Mammary epithelial cell (primary cell): ENCODE measurements around the gene ZSCAN22.

ENCODE experiments used
- CTCF ChIP-seq, 2 donors: IDR thresholded peaks in 1 of 2; conservative IDR thresholded peaks in 1 of 2; 2 replicates each; pipeline ENCODE4 v1.5.1; 2011 to 2012; ENCODE audit warnings: inconsistent platforms in 2 of 2, low read length in 2 of 2, mild to moderate bottlenecking in 2 of 2, control low read depth in 1 of 2, low read depth in 1 of 2; ENCODE audit not compliant: insufficient read depth in 1 of 2; ENCODE audit errors: extremely low read depth in 1 of 2
- EZH2 ChIP-seq: IDR thresholded peaks from 2 replicates; pipeline ENCODE4 v1.6.1; 2012; ENCODE audit warnings: low read length, inconsistent platforms, borderline replicate concordance

DNA sequence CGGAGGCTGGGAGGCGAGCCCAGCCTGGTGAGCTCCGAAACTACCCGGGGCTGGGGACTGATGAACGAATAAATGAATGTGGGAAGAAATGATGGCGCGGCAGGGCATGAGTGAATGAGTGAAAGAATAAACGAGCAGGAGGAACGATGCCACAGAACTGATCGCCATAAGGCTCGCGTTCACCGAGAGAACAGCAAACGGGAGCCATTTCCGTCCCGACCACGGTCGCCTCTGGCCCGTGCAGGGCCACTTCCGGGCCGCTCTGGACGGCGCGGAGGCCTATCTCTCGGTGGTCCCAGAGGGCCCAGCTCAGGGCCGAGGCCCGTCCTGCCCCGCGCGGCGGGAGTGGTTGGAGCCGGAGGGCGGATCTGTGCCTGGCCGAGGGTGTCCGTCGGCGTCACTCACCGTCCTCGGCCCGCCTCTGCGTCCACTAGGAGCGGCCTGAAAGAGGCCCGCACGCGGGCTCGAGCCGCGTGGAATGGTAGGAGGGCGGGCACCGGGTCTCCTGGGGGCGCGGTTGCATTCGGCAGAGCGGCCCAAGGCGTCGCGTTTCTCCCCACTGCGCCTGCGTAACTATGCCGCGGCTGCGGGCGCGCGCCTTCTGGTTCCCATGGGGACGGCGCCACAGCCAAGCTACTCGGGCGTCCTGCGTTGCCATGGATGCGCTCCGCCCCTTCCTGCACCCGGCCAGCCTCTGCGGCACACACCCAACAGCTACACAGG lies 35.6 kb downstream of the ZSCAN22 start, which contains the start of gene ZNF497:
- TF ChIP-seq CTCF (conservative IDR thresholded peaks at IDR 0.05 in 1 of 2, IDR thresholded peaks at IDR 0.05 in 1 of 2; ENCODE audit: extremely low read depth in 1 of 2, insufficient read depth in 1 of 2, low read depth in 1 of 2, low read length in 2 of 2) (no peak), EZH2 (no peak)
